HepG2 (cell line): ENCODE measurements around the gene CAPZA1. TPM values are rescaled to one million over a fixed set of nuclear protein-coding genes. Genes with fewer than 3 reads are reported as not detected.

Experiments used
- AGO2 ChIP-seq: fragments of 200-400 bp; formaldehyde crosslinking; optimal IDR thresholded peaks from 2 replicates; pipeline ENCODE3; 2017; ENCODE audit warnings: mild to moderate bottlenecking, low read depth, low read length, moderate library complexity
- AKAP8 ChIP-seq: sonication (generic); formaldehyde crosslinking; IDR thresholded peaks from 2 replicates; pipeline ENCODE4 v1.5.1; 2020; ENCODE audit warnings: mild to moderate bottlenecking, missing genetic modification reagents
- IRF2 ChIP-seq: IDR thresholded peaks from 2 replicates; pipeline ENCODE4 v1.6.1; 2018; ENCODE audit warnings: missing genetic modification reagents, missing compliant biosample characterization
- RAD21 ChIP-seq: fragments of 450-650 bp; formaldehyde crosslinking; IDR thresholded peaks from 2 replicates; pipeline ENCODE4 v1.5.0; 2020; ENCODE audit warnings: mild to moderate bottlenecking
- RBFOX2 ChIP-seq: fragments of 200-400 bp; formaldehyde crosslinking; IDR thresholded peaks from 2 replicates; pipeline ENCODE4 v1.6.1; 2017; ENCODE audit warnings: low read depth, mild to moderate bottlenecking, low read length
- U2AF2 ChIP-seq: fragments of 200-400 bp; formaldehyde crosslinking; IDR thresholded peaks from 2 replicates; pipeline ENCODE4 v1.6.1; 2017; ENCODE audit warnings: low read depth, mild to moderate bottlenecking, low read length
- ZNF331 ChIP-seq: sonication (generic); formaldehyde crosslinking; IDR thresholded peaks from 2 replicates; pipeline ENCODE4 v1.4.0; 2020; ENCODE audit warnings: missing genetic modification reagents
- ZNF382 ChIP-seq: sonication (generic); formaldehyde crosslinking; IDR thresholded peaks from 2 replicates; pipeline ENCODE4 v1.5.0; 2020; ENCODE audit warnings: missing genetic modification reagents, mild to moderate bottlenecking, borderline replicate concordance
- ZNF460 ChIP-seq: sonication (generic); formaldehyde crosslinking; IDR thresholded peaks from 2 replicates; pipeline ENCODE4 v1.5.1; 2020; ENCODE audit warnings: missing genetic modification reagents, mild to moderate bottlenecking, borderline replicate concordance
- ZNF709 ChIP-seq: sonication (generic); formaldehyde crosslinking; IDR thresholded peaks from 2 replicates; pipeline ENCODE4 v1.5.0; 2020; ENCODE audit warnings: mild to moderate bottlenecking, missing genetic modification reagents
- ZNF883 ChIP-seq: sonication (generic); formaldehyde crosslinking; IDR thresholded peaks from 2 replicates; pipeline ENCODE4 v1.5.1; 2020; ENCODE audit warnings: mild to moderate bottlenecking, missing genetic modification reagents; ENCODE audit errors: not compliant biosample characterization
- polyA plus RNA-seq, 8 experiments: library from polyadenylated mRNA; depleted of rRNA in 3 of 8; stranded (reverse) in 7 of 8; unstranded in 1 of 8; fragments of >200 nt; fragmentation: Illumina TruSeq in 4 of 8; extraction: Trizol in 4 of 8; gene quantifications; 2 replicates each; pipeline versions ENCODE4 v1.2.1 to v1.2.3, GENCODE V29; 2011 to 2016; ENCODE audit warnings: low read depth in 4 of 8, missing spikeins in 1 of 8, mixed read lengths in 1 of 8; ENCODE audit not compliant: insufficient read depth in 1 of 8
- total RNA-seq, 5 experiments: library from RNA; depleted of rRNA; stranded (reverse); fragments of >200 nt; fragmentation: Illumina TruSeq; extraction: Trizol; gene quantifications; 2 replicates each; pipeline ENCODE4 v1.2.3, GENCODE V29; 2016; ENCODE audit warnings: low read depth in 1 of 5
- TF ChIP-seq, protein P1 (sequence below): IDR thresholded peaks from 2 replicates; pipeline ENCODE4 v1.6.1; 2016; ENCODE audit warnings: low read depth, missing genetic modification reagents, missing compliant biosample characterization
- TF ChIP-seq, protein P2 (sequence below): sonication (generic); formaldehyde crosslinking; IDR thresholded peaks from 2 replicates; pipeline ENCODE4 v1.5.1; 2020; ENCODE audit warnings: missing genetic modification reagents, mild to moderate bottlenecking, borderline replicate concordance
- TF ChIP-seq, protein P3 (sequence below), 2 experiments: sonication (generic) in 1 of 2; formaldehyde crosslinking in 1 of 2; IDR thresholded peaks; 2 replicates each; pipeline versions ENCODE4 v1.5.1 to v1.6.1; 2011 to 2020; ENCODE audit warnings: borderline replicate concordance in 1 of 2, low read depth in 1 of 2, low read length in 1 of 2, mild to moderate bottlenecking in 1 of 2, missing genetic modification reagents in 1 of 2, moderate library complexity in 1 of 2
- TF ChIP-seq, protein P4 (sequence below): IDR thresholded peaks from 2 replicates; pipeline ENCODE4 v1.6.1; 2012; ENCODE audit warnings: inconsistent platforms

Gene CAPZA1
- total and polyA plus RNA-seq, 2 of the 13 experiments (the other 11 are each of a cell fraction or from before 2014, with no cell fraction given) = 67.0 to 117 TPM

DNA sequence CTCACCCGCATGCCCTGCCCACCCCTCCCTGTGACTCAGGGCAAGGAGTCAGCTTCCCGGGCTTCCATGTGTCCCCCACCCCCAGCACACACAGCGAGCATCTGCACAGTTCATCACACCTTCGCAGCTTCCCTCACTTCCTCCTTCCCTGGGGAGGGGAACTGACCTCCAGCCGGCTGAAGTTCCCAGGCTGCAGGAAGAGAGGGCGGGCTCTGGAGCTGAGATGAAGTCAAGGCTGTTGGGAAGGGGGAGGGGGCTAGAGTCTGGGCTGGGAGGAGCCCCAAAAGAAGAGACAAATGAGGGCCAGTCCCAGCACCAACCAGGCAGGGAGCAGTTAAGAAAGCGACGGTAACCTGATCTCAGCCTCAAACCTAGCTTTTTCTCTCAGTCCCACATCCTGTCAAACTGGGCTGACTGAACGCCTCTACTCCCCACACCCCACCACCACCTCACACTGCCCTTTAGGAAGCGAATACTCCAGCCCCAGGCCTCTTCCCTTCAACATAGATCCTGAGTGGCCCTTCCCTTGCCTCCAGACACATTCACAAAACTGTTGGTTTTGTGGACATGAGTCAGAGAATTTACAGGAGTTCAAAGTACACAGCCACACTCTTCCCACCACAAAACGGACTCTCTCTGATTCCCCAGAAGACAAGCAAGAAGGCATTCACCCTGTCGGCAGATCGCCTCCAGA lies 85.4 kb downstream of the CAPZA1 start (continued):
- TF ChIP-seq, protein P1, sequence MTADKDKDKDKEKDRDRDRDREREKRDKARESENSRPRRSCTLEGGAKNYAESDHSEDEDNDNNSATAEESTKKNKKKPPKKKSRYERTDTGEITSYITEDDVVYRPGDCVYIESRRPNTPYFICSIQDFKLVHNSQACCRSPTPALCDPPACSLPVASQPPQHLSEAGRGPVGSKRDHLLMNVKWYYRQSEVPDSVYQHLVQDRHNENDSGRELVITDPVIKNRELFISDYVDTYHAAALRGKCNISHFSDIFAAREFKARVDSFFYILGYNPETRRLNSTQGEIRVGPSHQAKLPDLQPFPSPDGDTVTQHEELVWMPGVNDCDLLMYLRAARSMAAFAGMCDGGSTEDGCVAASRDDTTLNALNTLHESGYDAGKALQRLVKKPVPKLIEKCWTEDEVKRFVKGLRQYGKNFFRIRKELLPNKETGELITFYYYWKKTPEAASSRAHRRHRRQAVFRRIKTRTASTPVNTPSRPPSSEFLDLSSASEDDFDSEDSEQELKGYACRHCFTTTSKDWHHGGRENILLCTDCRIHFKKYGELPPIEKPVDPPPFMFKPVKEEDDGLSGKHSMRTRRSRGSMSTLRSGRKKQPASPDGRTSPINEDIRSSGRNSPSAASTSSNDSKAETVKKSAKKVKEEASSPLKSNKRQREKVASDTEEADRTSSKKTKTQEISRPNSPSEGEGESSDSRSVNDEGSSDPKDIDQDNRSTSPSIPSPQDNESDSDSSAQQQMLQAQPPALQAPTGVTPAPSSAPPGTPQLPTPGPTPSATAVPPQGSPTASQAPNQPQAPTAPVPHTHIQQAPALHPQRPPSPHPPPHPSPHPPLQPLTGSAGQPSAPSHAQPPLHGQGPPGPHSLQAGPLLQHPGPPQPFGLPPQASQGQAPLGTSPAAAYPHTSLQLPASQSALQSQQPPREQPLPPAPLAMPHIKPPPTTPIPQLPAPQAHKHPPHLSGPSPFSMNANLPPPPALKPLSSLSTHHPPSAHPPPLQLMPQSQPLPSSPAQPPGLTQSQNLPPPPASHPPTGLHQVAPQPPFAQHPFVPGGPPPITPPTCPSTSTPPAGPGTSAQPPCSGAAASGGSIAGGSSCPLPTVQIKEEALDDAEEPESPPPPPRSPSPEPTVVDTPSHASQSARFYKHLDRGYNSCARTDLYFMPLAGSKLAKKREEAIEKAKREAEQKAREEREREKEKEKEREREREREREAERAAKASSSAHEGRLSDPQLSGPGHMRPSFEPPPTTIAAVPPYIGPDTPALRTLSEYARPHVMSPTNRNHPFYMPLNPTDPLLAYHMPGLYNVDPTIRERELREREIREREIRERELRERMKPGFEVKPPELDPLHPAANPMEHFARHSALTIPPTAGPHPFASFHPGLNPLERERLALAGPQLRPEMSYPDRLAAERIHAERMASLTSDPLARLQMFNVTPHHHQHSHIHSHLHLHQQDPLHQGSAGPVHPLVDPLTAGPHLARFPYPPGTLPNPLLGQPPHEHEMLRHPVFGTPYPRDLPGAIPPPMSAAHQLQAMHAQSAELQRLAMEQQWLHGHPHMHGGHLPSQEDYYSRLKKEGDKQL = no peak
- TF ChIP-seq ZNF709 (CRISPR knock-in tag) (0 out of 2 replicates have a peak, but pooled peaks have one; percentile 27), RBFOX2 (peak; percentile 29; the same call in 1 of the 2 replicates), IRF2 (CRISPR knock-in tag) (0 out of 2 replicates have a peak, but pooled peaks have one; percentile 13), RAD21 (CRISPR knock-in tag) (no peak), ZNF382 (no peak), ZNF331 (CRISPR knock-in tag) (peak; percentile 28; the same call in 1 of the 2 replicates), AGO2 (peak; percentile 31), AKAP8 (CRISPR knock-in tag) (0 out of 2 replicates have a peak, but pooled peaks have one; percentile 20), ZNF883 (peak; percentile 81), U2AF2 (no peak), ZNF460 (0 out of 2 replicates have a peak, but pooled peaks have one; percentile 45)
- TF ChIP-seq, protein P2, sequence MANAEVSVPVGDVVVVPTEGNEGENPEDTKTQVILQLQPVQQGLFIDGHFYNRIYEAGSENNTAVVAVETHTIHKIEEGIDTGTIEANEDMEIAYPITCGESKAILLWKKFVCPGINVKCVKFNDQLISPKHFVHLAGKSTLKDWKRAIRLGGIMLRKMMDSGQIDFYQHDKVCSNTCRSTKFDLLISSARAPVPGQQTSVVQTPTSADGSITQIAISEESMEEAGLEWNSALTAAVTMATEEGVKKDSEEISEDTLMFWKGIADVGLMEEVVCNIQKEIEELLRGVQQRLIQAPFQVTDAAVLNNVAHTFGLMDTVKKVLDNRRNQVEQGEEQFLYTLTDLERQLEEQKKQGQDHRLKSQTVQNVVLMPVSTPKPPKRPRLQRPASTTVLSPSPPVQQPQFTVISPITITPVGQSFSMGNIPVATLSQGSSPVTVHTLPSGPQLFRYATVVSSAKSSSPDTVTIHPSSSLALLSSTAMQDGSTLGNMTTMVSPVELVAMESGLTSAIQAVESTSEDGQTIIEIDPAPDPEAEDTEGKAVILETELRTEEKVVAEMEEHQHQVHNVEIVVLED (CRISPR knock-in tag) = 0 out of 2 replicates have a peak, but pooled peaks have one; percentile 41
- TF ChIP-seq, protein P3, sequence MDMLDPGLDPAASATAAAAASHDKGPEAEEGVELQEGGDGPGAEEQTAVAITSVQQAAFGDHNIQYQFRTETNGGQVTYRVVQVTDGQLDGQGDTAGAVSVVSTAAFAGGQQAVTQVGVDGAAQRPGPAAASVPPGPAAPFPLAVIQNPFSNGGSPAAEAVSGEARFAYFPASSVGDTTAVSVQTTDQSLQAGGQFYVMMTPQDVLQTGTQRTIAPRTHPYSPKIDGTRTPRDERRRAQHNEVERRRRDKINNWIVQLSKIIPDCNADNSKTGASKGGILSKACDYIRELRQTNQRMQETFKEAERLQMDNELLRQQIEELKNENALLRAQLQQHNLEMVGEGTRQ (IDR thresholded peaks at IDR 0.05; ENCODE audit: low read depth, low read length) = no peak
- TF ChIP-seq, protein P3 (CRISPR knock-in tag; IDR thresholded peaks at IDR 0.05; ENCODE audit: borderline replicate concordance) = no peak
- TF ChIP-seq, protein P4, sequence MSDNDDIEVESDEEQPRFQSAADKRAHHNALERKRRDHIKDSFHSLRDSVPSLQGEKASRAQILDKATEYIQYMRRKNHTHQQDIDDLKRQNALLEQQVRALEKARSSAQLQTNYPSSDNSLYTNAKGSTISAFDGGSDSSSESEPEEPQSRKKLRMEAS = peak; percentile 77
